Measurements from ENCODE around the gene SNCAIP. TPM values are rescaled to one million over a fixed set of nuclear protein-coding genes. Genes with fewer than 3 reads are reported as not detected.

SNCAIP gene
- total and polyA plus RNA-seq, 9 of the 15 experiments (the other 6 are each of a cell fraction or from before 2014, with no cell fraction given), result 0.04 TPM; not detected in 8

DNA sequence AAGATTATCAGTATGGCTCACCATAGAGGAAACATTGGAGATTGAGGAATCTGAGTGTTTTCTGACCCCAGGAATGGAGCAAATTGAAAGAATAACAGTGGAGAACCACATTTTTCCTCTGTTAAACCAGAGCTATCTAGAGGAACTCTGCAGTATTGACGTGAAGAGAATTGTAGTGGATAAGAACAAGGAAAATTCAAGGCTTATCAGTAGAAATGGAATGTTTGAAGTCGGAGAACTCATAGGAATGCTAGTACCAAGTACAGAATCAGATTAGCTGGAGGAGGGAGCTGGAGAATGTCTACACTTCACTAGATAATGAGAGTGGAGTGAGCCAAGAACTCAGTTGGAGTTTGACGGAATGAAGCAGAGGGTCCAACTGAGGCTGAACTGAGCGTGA lies 50.3 kb downstream of the SNCAIP start (continued):
- TF ChIP-seq TRIM24 (IDR thresholded peaks at IDR 0.05) (no peak), ZNF780A (CRISPR knock-in tag; IDR thresholded peaks at IDR 0.05) (no peak), HNRNPUL1 (IDR thresholded peaks at IDR 0.05; ENCODE audit: low read length) (no peak), ZNF324 (CRISPR knock-in tag; IDR thresholded peaks at IDR 0.05) (no peak), SMAD3 (CRISPR knock-in tag; conservative IDR thresholded peaks at IDR 0.05) (no peak)

DNA sequence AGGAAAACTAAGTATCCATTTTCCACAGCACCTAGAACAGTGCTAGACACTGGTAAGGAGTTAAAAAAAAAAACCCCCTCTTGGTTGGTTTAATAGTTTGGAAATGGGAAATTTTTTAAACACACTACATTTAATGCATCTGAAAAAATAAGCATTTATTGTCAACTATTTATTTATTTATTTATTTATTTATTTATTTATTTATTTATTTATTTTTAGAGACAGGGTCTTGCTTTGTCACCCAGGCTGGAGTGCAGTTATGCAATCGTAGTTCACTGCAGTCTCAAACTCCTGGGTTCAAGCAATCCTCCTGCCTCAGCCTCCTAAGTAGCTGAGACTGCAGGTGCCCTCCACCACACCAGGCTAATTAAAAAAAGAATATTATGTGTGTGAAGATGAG lies 51.6 kb downstream of the SNCAIP start:
- CTCF ChIA-PET (ENCODE audit: low intra/inter-chr PET ratio), result no interaction called here
- ATAC-seq (no peak), FAIRE-seq (no peak), DNase-seq (ENCODE audit: extremely low read depth in 1 of 4, low spot score in 3 of 4) (no peak)
- in situ Hi-C loops (cut with MboI), result no loop called here
- no peak overlapping the region for H3K4me2 ChIP-seq (ENCODE audit: insufficient read depth, low read length)
- H3K9ac ChIP-seq (ENCODE audit: insufficient read depth in 1 of 2, low read depth in 2 of 2, low read length in 2 of 2), result no peak overlapping the region
- no peaks in the 10 kb centered on the region for H3K36me3 ChIP-seq (ENCODE audit: control insufficient read depth, insufficient read depth, low read length)
- 0% methylated on average over 1 of the region's 1 CpG for WGBS (ENCODE audit: insufficient coverage, low coverage, missing lambda C conversion rate)
- H3K4me3 ChIP-seq, result no peak overlapping the region
- H3K27me3 ChIP-seq (ENCODE audit: control insufficient read depth in 2 of 2, insufficient read depth in 2 of 2, low read length in 2 of 2), result no peaks in the 10 kb centered on the region
- no peaks in the 10 kb centered on the region for H3K9me3 ChIP-seq (replicated peaks; ENCODE audit: control insufficient read depth, insufficient read depth, low read depth, low read length)
- no peaks in the 10 kb centered on the region for H3K4me1 ChIP-seq (replicated peaks in 1 of 2; ENCODE audit: control insufficient read depth in 2 of 2, insufficient read depth in 2 of 2, low read length in 2 of 2)
- H3K27ac ChIP-seq (ENCODE audit: extremely low read depth, low read depth, low read length), result no peak overlapping the region
- POLR2A ChIA-PET, result no interaction called here
- H3K79me2 ChIP-seq (ENCODE audit: control insufficient read depth, insufficient read depth, low read length), result no peaks in the 10 kb centered on the region
- no peaks in the 10 kb centered on the region for H4K20me1 ChIP-seq (replicated peaks; ENCODE audit: control insufficient read depth, insufficient read depth, low read length)
- intact Hi-C loops (cut with micrococcal nuclease), result no loop called here
- no peaks in the 10 kb centered on the region for H3K9me1 ChIP-seq (ENCODE audit: control insufficient read depth, insufficient read depth, low read length)
- BruUV-seq (replicated peaks), result no TSS peak
- no peak overlapping the region for H2AFZ ChIP-seq (ENCODE audit: low read depth, low read length)
- TF ChIP-seq ZNF318 (IDR thresholded peaks at IDR 0.05; ENCODE audit: borderline replicate concordance in 1 of 2, low read depth in 1 of 2), result no peak
- no peak for TF ChIP-seq ZNF347 (CRISPR knock-in tag; IDR thresholded peaks at IDR 0.05; ENCODE audit: low read depth)
- no peak for TF ChIP-seq GTF2A2 (tag; IDR thresholded peaks at IDR 0.05)
- no peak for TF ChIP-seq THRA (IDR thresholded peaks at IDR 0.05)
- TF ChIP-seq CEBPG (CRISPR knock-in tag; IDR thresholded peaks at IDR 0.05), result no peak
- TF ChIP-seq CEBPG (tag; conservative IDR thresholded peaks at IDR 0.05 in 1 of 2, IDR thresholded peaks at IDR 0.05 in 1 of 2), result no peak
- no peak for TF ChIP-seq YY1 (IDR thresholded peaks at IDR 0.05; ENCODE audit: borderline replicate concordance in 1 of 3, control insufficient read depth in 1 of 3, extremely low read depth in 1 of 3, insufficient read depth in 3 of 3, insufficient read length in 1 of 3, insufficient replicate concordance in 2 of 3, low read depth in 1 of 3, low read length in 2 of 3)
